Neuronal stem cell (in vitro differentiated cells): ENCODE measurements around the gene CNPY1.
A peak's percentile ranks its signal among the peaks of the same experiment; 100 is the strongest.

ENCODE experiments used
- DNase-seq: peaks from one replicate; pipeline ENCODE4 v3.0.0-alpha.2; 2013; ENCODE audit warnings: low spot score
- H2AFZ ChIP-seq: one replicate; pipeline ENCODE4 v1.6.1; 2013; ENCODE audit warnings: mild to moderate bottlenecking, low read length, inconsistent platforms
- H2AK5ac ChIP-seq: 2 replicates; pipeline ENCODE4 v1.6.1; 2013; ENCODE audit warnings: low read depth, mild to moderate bottlenecking, inconsistent platforms, low read length, moderate library complexity, mixed read lengths
- H2BK120ac ChIP-seq: 2 replicates; pipeline ENCODE4 v1.6.1; 2013; ENCODE audit warnings: low read depth, mild to moderate bottlenecking, inconsistent platforms, low read length, moderate library complexity, mixed read lengths
- H2BK12ac ChIP-seq: one replicate; pipeline ENCODE4 v1.6.1; 2013; ENCODE audit warnings: low read length, inconsistent platforms
- H2BK15ac ChIP-seq: 2 replicates; pipeline ENCODE4 v1.6.1; 2013; ENCODE audit warnings: mild to moderate bottlenecking, low read length, inconsistent platforms, mixed read lengths
- H2BK5ac ChIP-seq: one replicate; pipeline ENCODE4 v1.6.1; 2013; ENCODE audit warnings: inconsistent platforms, mild to moderate bottlenecking, low read length, moderate library complexity
- H3K14ac ChIP-seq: one replicate; pipeline ENCODE4 v1.6.1; 2013; ENCODE audit warnings: low read length, inconsistent platforms
- H3K18ac ChIP-seq: 2 replicates; pipeline ENCODE4 v1.6.1; 2013; ENCODE audit warnings: low read length, inconsistent platforms
- H3K23ac ChIP-seq: 2 replicates; pipeline ENCODE4 v1.6.1; 2013; ENCODE audit warnings: low read depth, mild to moderate bottlenecking, mixed read lengths, low read length, inconsistent platforms; ENCODE audit not compliant: poor library complexity
- H3K27ac ChIP-seq: replicated peaks from 3 replicates; pipeline ENCODE4 v1.5.1; 2013; ENCODE audit warnings: low read length, inconsistent platforms
- H3K27me3 ChIP-seq, 3 experiments: 2 replicates each; pipeline ENCODE4 v1.6.1; 2013; ENCODE audit warnings: low read length in 3 of 3, mild to moderate bottlenecking in 2 of 3, inconsistent platforms in 1 of 3, low read depth in 1 of 3, mixed read lengths in 1 of 3, moderate library complexity in 1 of 3; ENCODE audit not compliant: control insufficient read depth in 3 of 3, insufficient read depth in 3 of 3
- H3K36me3 ChIP-seq, 2 donors: replicated peaks in 1 of 2; 2 replicates each; pipeline ENCODE4 v1.6.1; 2013; ENCODE audit warnings: low read length in 2 of 2; ENCODE audit not compliant: control insufficient read depth in 2 of 2, insufficient read depth in 2 of 2
- H3K4ac ChIP-seq: 2 replicates; pipeline ENCODE4 v1.6.1; 2013; ENCODE audit warnings: inconsistent platforms, mild to moderate bottlenecking, low read length, moderate library complexity
- H3K4me1 ChIP-seq, 2 donors: 1 replicate in 1 of 2; 2 replicates in 1 of 2; pipeline ENCODE4 v1.6.1; 2013; ENCODE audit warnings: low read length in 2 of 2, low read depth in 1 of 2; ENCODE audit not compliant: control insufficient read depth in 2 of 2, insufficient read depth in 1 of 2
- H3K4me2 ChIP-seq: one replicate; pipeline ENCODE4 v1.6.1; 2013; ENCODE audit warnings: mild to moderate bottlenecking, low read length, inconsistent platforms; ENCODE audit not compliant: insufficient read depth, poor library complexity, severe bottlenecking
- H3K4me3 ChIP-seq, 2 donors: 2 replicates each; pipeline ENCODE4 v1.5.1; 2013; ENCODE audit warnings: low read length in 2 of 2, mild to moderate bottlenecking in 2 of 2, inconsistent platforms in 1 of 2, moderate library complexity in 1 of 2
- H3K79me1 ChIP-seq: one replicate; pipeline ENCODE4 v1.6.1; 2013; ENCODE audit warnings: low read depth, mild to moderate bottlenecking, inconsistent platforms, low read length, moderate library complexity
- H3K9ac ChIP-seq: one replicate; pipeline ENCODE4 v1.6.1; 2013; ENCODE audit warnings: mild to moderate bottlenecking, low read depth, low read length, inconsistent platforms; ENCODE audit not compliant: poor library complexity
- H3K9me3 ChIP-seq, 2 donors: replicated peaks in 1 of 2; 2 replicates each; pipeline versions ENCODE3 to v1.6.1; 2013; ENCODE audit warnings: low read length in 2 of 2, mild to moderate bottlenecking in 2 of 2, inconsistent platforms in 1 of 2, low read depth in 1 of 2, mixed read lengths in 1 of 2, moderate library complexity in 1 of 2; ENCODE audit not compliant: control insufficient read depth in 2 of 2, insufficient read depth in 1 of 2
- H4K8ac ChIP-seq: one replicate; pipeline ENCODE4 v1.6.1; 2013; ENCODE audit warnings: low read depth, mild to moderate bottlenecking, inconsistent platforms, low read length, moderate library complexity
- H4K91ac ChIP-seq: one replicate; pipeline ENCODE4 v1.6.1; 2013; ENCODE audit warnings: low read length, low read depth, mild to moderate bottlenecking, inconsistent platforms; ENCODE audit not compliant: poor library complexity
- WGBS, 2 donors: extraction: QIAGEN DNeasy Blood & Tissue Kit; methylation state at CpG; one replicate each; pipeline ENCODE4 v1.1.7; 2013; ENCODE audit warnings: missing lambda C conversion rate in 2 of 2, mixed read lengths in 1 of 2; ENCODE audit not compliant: insufficient read length in 2 of 2, insufficient replicate concordance in 1 of 2; ENCODE audit errors: extremely low coverage in 2 of 2; 5-methylcytosine and 5-hydroxymethylcytosine counted together

The CNPY1 gene

DNA sequence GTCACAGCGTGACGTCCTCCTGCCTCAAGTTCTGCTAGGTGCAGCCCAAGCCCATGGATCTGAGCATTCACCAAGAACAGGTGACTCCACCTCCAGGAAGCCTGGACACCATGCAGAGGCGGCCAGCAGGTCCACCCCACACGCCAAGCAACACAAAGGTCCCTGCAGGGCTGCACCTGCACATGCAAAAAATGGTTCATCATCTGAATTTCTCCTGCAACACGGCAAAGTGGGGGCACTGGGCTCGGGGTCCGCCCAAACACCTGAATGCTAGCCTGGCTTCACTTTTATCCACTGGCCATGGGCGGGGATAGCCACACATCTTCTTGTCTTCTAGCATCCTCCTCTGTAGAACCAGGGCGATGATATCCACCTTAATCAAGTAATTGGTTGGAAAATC, 28.9 kb downstream of the CNPY1 start:
- peak overlapping the region; percentile 44 for H3K23ac ChIP-seq
- no peak overlapping the region for H2BK12ac ChIP-seq
- H2AFZ ChIP-seq, result no peak overlapping the region
- H4K8ac ChIP-seq, result no peak overlapping the region
- no peak overlapping the region for H3K4me2 ChIP-seq
- no peak overlapping the region for H2BK15ac ChIP-seq
- H3K9me3 ChIP-seq, result peaks cover 0 to 15% of the 10 kb centered on the region in 2 donors
- H3K4me1 ChIP-seq, result peaks cover 0 to 8% of the 10 kb centered on the region in 2 donors
- no CpG with 5 or more reads among the region's 9 CpGs for WGBS, 2 donors
- no peaks in the 10 kb centered on the region for H3K79me1 ChIP-seq
- H3K14ac ChIP-seq, result peak overlapping the region; percentile 31
- H3K27ac ChIP-seq, result no peak overlapping the region
- H2AK5ac ChIP-seq, result no peak overlapping the region
- H3K36me3 ChIP-seq, result peaks cover 0 to 28% of the 10 kb centered on the region in 2 donors
- H3K9ac ChIP-seq, result no peak overlapping the region
- DNase-seq, result no peak
- H3K27me3 ChIP-seq, result peaks cover 0 to 41% (median 2%) of the 10 kb centered on the region in 3 experiments
- no peak overlapping the region for H2BK120ac ChIP-seq
- no peak overlapping the region for H3K4ac ChIP-seq
- peak overlapping the region; percentile 44 for H3K18ac ChIP-seq
- no peak overlapping the region for H4K91ac ChIP-seq
- no peak overlapping the region for H2BK5ac ChIP-seq
- H3K4me3 ChIP-seq, result no peak overlapping the region

DNA sequence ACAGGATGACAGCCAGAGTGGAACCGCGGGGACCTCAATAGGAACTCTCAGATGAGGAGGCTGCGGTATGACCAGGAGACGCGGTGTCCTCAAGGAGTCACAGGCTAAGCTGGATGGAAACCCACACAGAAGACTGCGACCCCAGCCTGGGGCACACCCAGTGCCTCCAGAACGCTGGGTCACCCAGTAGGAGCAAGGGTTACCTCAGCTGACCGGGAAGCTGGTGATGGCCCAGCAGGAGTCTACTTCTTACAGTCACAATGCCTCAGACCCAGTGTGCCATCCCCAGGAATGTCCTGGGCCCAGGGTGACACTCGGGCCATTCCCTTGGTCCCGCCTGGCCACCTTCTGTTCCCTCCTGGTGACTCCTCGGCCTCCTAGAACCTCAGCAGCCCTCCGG, 29.9 kb downstream of the CNPY1 start:
- H2BK12ac ChIP-seq, result no peak overlapping the region
- peaks cover 0 to 12% of the 10 kb centered on the region in 2 donors for H3K4me1 ChIP-seq
- peaks cover 0 to 28% of the 10 kb centered on the region in 2 donors for H3K36me3 ChIP-seq
- H2BK15ac ChIP-seq, result no peak overlapping the region
- H2BK5ac ChIP-seq, result no peak overlapping the region
- no peak overlapping the region for H4K8ac ChIP-seq
- WGBS, 2 donors, result no CpG with 5 or more reads among the region's 12 CpGs
- no peak for DNase-seq
- H3K23ac ChIP-seq, result no peak overlapping the region
- H3K4me3 ChIP-seq, result no peak overlapping the region
- no peak overlapping the region for H4K91ac ChIP-seq
- H3K4ac ChIP-seq, result no peak overlapping the region
- no peak overlapping the region for H3K18ac ChIP-seq
- no peak overlapping the region for H3K9ac ChIP-seq
- peaks cover 0 to 50% (median 2%) of the 10 kb centered on the region in 3 experiments for H3K27me3 ChIP-seq
- H2BK120ac ChIP-seq, result no peak overlapping the region
- H3K4me2 ChIP-seq, result no peak overlapping the region
- peaks cover 0 to 12% of the 10 kb centered on the region in 2 donors for H3K9me3 ChIP-seq
- H2AFZ ChIP-seq, result no peak overlapping the region
- no peak overlapping the region for H3K27ac ChIP-seq
- no peaks in the 10 kb centered on the region for H3K79me1 ChIP-seq
- H2AK5ac ChIP-seq, result no peak overlapping the region
- no peak overlapping the region for H3K14ac ChIP-seq

GRCh38 chr7:155515318-155515717, 31.0 kb downstream of the CNPY1 start:
- Histone ChIP-seq H3K79me1 (no peaks in the 10 kb centered on the region), H2AFZ (no peak overlapping the region), H3K27ac (no peak overlapping the region), H3K4me2 (no peak overlapping the region), H2BK15ac (no peak overlapping the region), H3K9ac (no peak overlapping the region), H2BK5ac (no peak overlapping the region), H3K14ac (no peak overlapping the region), H3K27me3 (peaks cover 0 to 59% (median 3%) of the 10 kb centered on the region in 3 experiments), H2BK12ac (no peak overlapping the region), H3K9me3 (peaks cover 0 to 12% of the 10 kb centered on the region in 2 donors), H4K91ac (no peak overlapping the region), H3K36me3 (peaks cover 0 to 28% of the 10 kb centered on the region in 2 donors), H3K18ac (no peak overlapping the region), H3K4me1 (peaks cover 0 to 13% of the 10 kb centered on the region in 2 donors), H3K23ac (no peak overlapping the region), H4K8ac (no peak overlapping the region), H2AK5ac (no peak overlapping the region), H3K4ac (no peak overlapping the region), H2BK120ac (no peak overlapping the region), H3K4me3 (no peak overlapping the region)
- no CpG with 5 or more reads among the region's 11 CpGs for WGBS, 2 donors
- no peak for DNase-seq

GRCh38 chr7:155514296-155514695, 32.1 kb downstream of the CNPY1 start:
- WGBS, 2 donors, result no CpG with 5 or more reads among the region's 8 CpGs

More at GRCh38 chr7:155514296-155514695, 32.1 kb downstream of the CNPY1 start:
- Histone ChIP-seq H3K4me3 (no peak overlapping the region), H3K4me2 (no peak overlapping the region), H4K8ac (no peak overlapping the region), H3K79me1 (no peaks in the 10 kb centered on the region), H3K27me3 (peaks cover 0 to 66% (median 9%) of the 10 kb centered on the region in 3 experiments), H3K14ac (no peak overlapping the region), H3K9ac (no peak overlapping the region), H2BK15ac (no peak overlapping the region), H2BK12ac (no peak overlapping the region), H3K36me3 (peaks cover 0 to 25% of the 10 kb centered on the region in 2 donors), H2BK5ac (no peak overlapping the region), H3K9me3 (peaks cover 0 to 12% of the 10 kb centered on the region in 2 donors), H4K91ac (no peak overlapping the region), H2AK5ac (no peak overlapping the region), H3K4me1 (peaks cover 0 to 13% of the 10 kb centered on the region in 2 donors), H2BK120ac (no peak overlapping the region), H3K18ac (no peak overlapping the region), H3K23ac (no peak overlapping the region), H3K27ac (no peak overlapping the region), H3K4ac (no peak overlapping the region), H2AFZ (no peak overlapping the region)
- DNase-seq, result no peak
